NOMO-1 treated with dmso at 0.1 percent for 144 hours (cell line): ENCODE measurements around the gene RUNX3.

Experiments used
- DNase-seq: peaks from one replicate; lab custom pipeline; 2025; ENCODE audit not compliant: unreplicated experiment; lab: John Stamatoyannopoulos, UW

RUNX3 gene

GRCh38 chr1:24963943-24964693 lies 34.0 kb upstream of the RUNX3 start:
- DNase-seq, result no peak

- DNase-seq, result no peak
Observed at GRCh38 chr1:24963099-24963872, 33.2 kb upstream of the RUNX3 start.

- DNase-seq, result no peak
Observed at GRCh38 chr1:24961961-24962861, 32.1 kb upstream of the RUNX3 start.

GRCh38 chr1:24961334-24961733 lies 31.3 kb upstream of the RUNX3 start:
- no peak for DNase-seq

GRCh38 chr1:24960071-24960801 lies 30.2 kb upstream of the RUNX3 start:
- DNase-seq, result no peak

GRCh38 chr1:24959623-24959975 lies 29.5 kb upstream of the RUNX3 start:
- no peak for DNase-seq

GRCh38 chr1:24958766-24959622 lies 28.9 kb upstream of the RUNX3 start:
- DNase-seq, result no peak

- DNase-seq, result no peak
Observed at GRCh38 chr1:24957808-24958752, 28.0 kb upstream of the RUNX3 start.

- no peak for DNase-seq
Observed at GRCh38 chr1:24957016-24957807, 27.1 kb upstream of the RUNX3 start.

GRCh38 chr1:24955779-24956365 lies 25.8 kb upstream of the RUNX3 start:
- no peak for DNase-seq

- DNase-seq, result peak; percentile 85
Observed at GRCh38 chr1:24955161-24955560, 25.1 kb upstream of the RUNX3 start.

- DNase-seq, result no peak
Observed at GRCh38 chr1:24954631-24955030, 24.6 kb upstream of the RUNX3 start.

GRCh38 chr1:24954022-24954421 lies 23.9 kb upstream of the RUNX3 start:
- no peak for DNase-seq

GRCh38 chr1:24952413-24952841 lies 22.4 kb upstream of the RUNX3 start:
- DNase-seq, result no peak

- DNase-seq, result no peak
Observed at GRCh38 chr1:24951810-24952412, 21.8 kb upstream of the RUNX3 start.

- no peak for DNase-seq
Observed at GRCh38 chr1:24951337-24951736, 21.3 kb upstream of the RUNX3 start.

- no peak for DNase-seq
Observed at GRCh38 chr1:24949331-24949881, 19.3 kb upstream of the RUNX3 start.
